ENCODE results near the gene MLANA.

Gene MLANA

DNA sequence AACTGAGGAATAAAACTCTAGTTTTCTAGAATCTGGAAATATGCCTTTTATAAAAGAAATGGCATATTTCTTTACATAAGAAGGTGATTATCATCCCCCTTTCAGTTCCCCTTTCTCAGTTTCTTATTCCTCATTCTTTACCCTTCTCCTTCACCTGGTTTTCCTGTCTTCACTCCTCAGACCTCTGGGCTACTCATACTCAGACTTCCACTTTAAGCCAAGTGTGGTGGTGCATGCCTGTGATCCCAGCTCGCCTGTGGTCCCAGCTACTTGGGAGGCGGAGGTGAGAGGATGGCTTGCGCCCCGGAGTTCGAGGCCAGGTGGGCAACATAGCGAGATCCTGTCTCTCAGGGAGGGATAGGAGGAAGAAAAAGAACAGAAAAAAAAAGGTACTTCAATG, 67.6 kb downstream of the MLANA start:
- no peak for DNase-seq (ENCODE audit: low spot score)
